Kidney epithelial cell (primary cell): ENCODE results near the gene DTX2. TPM values are rescaled to one million over a fixed set of nuclear protein-coding genes. Genes with fewer than 3 reads are reported as not detected.
"Not testable (repeated sequence)": the region's sequence is repeated elsewhere in the genome, so short reads cannot be mapped to it uniquely, and the experiment has no call there.

Source experiments
- DNase-seq: peaks from one replicate; pipeline ENCODE4 v3.0.0-alpha.2; 2010; ENCODE audit warnings: low read depth
- H3K27me3 ChIP-seq: 2 replicates; pipeline ENCODE4 v1.6.0; 2011; ENCODE audit warnings: low read length; ENCODE audit not compliant: control insufficient read depth, insufficient read depth
- H3K36me3 ChIP-seq: 2 replicates; pipeline ENCODE4 v1.5.1; 2011; ENCODE audit warnings: low read length; ENCODE audit not compliant: control insufficient read depth, insufficient read depth
- H3K4me3 ChIP-seq: 2 replicates; pipeline ENCODE4 v1.5.1; 2011; ENCODE audit warnings: low read depth, mild to moderate bottlenecking, control low read depth, low read length
- total RNA-seq: library from RNA; depleted of rRNA; stranded (reverse); fragments of >200 nt; gene quantifications from 2 replicates; pipeline ENCODE4 v1.2.3, GENCODE V29; 2015

DTX2 gene
- total RNA-seq, 1 donor from 2014 or later, result 17.9 TPM

GRCh38 chr7:76464959-76465358 lies 3.5 kb downstream of the DTX2 start:
- H3K27me3 ChIP-seq, H3K36me3 ChIP-seq, H3K4me3 ChIP-seq, DNase-seq: not testable (repeated sequence)

GRCh38 chr7:76465950-76466349 lies 4.4 kb downstream of the DTX2 start:
- not testable (repeated sequence) for DNase-seq, H3K4me3 ChIP-seq, H3K27me3 ChIP-seq, H3K36me3 ChIP-seq

GRCh38 chr7:76467743-76468404 lies 6.4 kb downstream of the DTX2 start:
- H3K36me3 ChIP-seq, H3K27me3 ChIP-seq, H3K4me3 ChIP-seq, DNase-seq: not testable (repeated sequence)

- H3K4me3 ChIP-seq, H3K36me3 ChIP-seq, H3K27me3 ChIP-seq, DNase-seq: not testable (repeated sequence)
Observed at GRCh38 chr7:76471556-76472221, 10.2 kb downstream of the DTX2 start.

- not testable (repeated sequence) for H3K36me3 ChIP-seq, H3K4me3 ChIP-seq, H3K27me3 ChIP-seq, DNase-seq
Observed at GRCh38 chr7:76473097-76473496, 11.6 kb downstream of the DTX2 start.

GRCh38 chr7:76476280-76476679 lies 14.8 kb downstream of the DTX2 start:
- DNase-seq, H3K36me3 ChIP-seq, H3K27me3 ChIP-seq, H3K4me3 ChIP-seq: not testable (repeated sequence)

GRCh38 chr7:76476742-76477474 lies 15.4 kb downstream of the DTX2 start:
- not testable (repeated sequence) for DNase-seq, H3K27me3 ChIP-seq, H3K36me3 ChIP-seq, H3K4me3 ChIP-seq

GRCh38 chr7:76479628-76480027 lies 18.1 kb downstream of the DTX2 start:
- DNase-seq, H3K27me3 ChIP-seq, H3K4me3 ChIP-seq, H3K36me3 ChIP-seq: not testable (repeated sequence)

GRCh38 chr7:76480403-76481253 lies 19.1 kb downstream of the DTX2 start:
- H3K27me3 ChIP-seq, H3K36me3 ChIP-seq, H3K4me3 ChIP-seq, DNase-seq: not testable (repeated sequence)

GRCh38 chr7:76482660-76483059 lies 21.2 kb downstream of the DTX2 start:
- not testable (repeated sequence) for H3K27me3 ChIP-seq

GRCh38 chr7:76483081-76483480 lies 21.6 kb downstream of the DTX2 start:
- H3K27me3 ChIP-seq, H3K36me3 ChIP-seq, H3K4me3 ChIP-seq, DNase-seq: not testable (repeated sequence)

More at GRCh38 chr7:76482660-76483059, 21.2 kb downstream of the DTX2 start:
- H3K4me3 ChIP-seq, H3K36me3 ChIP-seq, DNase-seq: not testable (repeated sequence)

- H3K36me3 ChIP-seq, DNase-seq, H3K4me3 ChIP-seq, H3K27me3 ChIP-seq: not testable (repeated sequence)
Observed at GRCh38 chr7:76484456-76484855, 22.9 kb downstream of the DTX2 start.

- not testable (repeated sequence) for DNase-seq
Observed at GRCh38 chr7:76485822-76486610, 24.5 kb downstream of the DTX2 start.

GRCh38 chr7:76486618-76487017 lies 25.1 kb downstream of the DTX2 start:
- not testable (repeated sequence) for H3K4me3 ChIP-seq, H3K36me3 ChIP-seq, H3K27me3 ChIP-seq, DNase-seq

More at GRCh38 chr7:76485822-76486610, 24.5 kb downstream of the DTX2 start:
- not testable (repeated sequence) for H3K27me3 ChIP-seq, H3K4me3 ChIP-seq, H3K36me3 ChIP-seq
